ENCODE data around the gene RPAP2. TPM values are rescaled to one million over a fixed set of nuclear protein-coding genes. Genes with fewer than 3 reads are reported as not detected.
"Not testable (repeated sequence)": the region's sequence is repeated elsewhere in the genome, so short reads cannot be mapped to it uniquely, and the experiment has no call there.

RPAP2 gene
- total RNA-seq, 1 experiment from 2014 or later, result 28.1 TPM

- TF ChIP-seq ATF3 (IDR thresholded peaks at IDR 0.05) (no peak), SIN3A (IDR thresholded peaks at IDR 0.05; ENCODE audit: low read depth) (no peak)
Measured at GRCh38 chr1:92277105-92277723, 21.6 kb upstream of the RPAP2 start (continued).

- H3K27me3 ChIP-seq (ENCODE audit: insufficient read depth, low read length); H2AFZ ChIP-seq (ENCODE audit: low read depth, low read length, poor library complexity, severe bottlenecking); DNase-seq (ENCODE audit: low read depth, low spot score); POLR2A ChIA-PET; H3K9me3 ChIP-seq (ENCODE audit: control insufficient read depth in 1 of 2, insufficient read depth in 1 of 2, low read depth in 1 of 2, low read length in 2 of 2); BruUV-seq (replicated peaks); CTCF ChIA-PET; H3K27ac ChIP-seq (ENCODE audit: low read depth, low read length); RAD21 ChIA-PET (ENCODE audit: low non-redundant PET in 1 of 2, low total read pairs in 2 of 2, uncharacterized antibody in 2 of 2, unreplicated experiment in 2 of 2); H3K79me2 ChIP-seq (ENCODE audit: insufficient read depth, low read length); H3K9me2 ChIP-seq (ENCODE audit: insufficient read depth); H3K4me3 ChIP-seq (replicated peaks in 1 of 2; ENCODE audit: low read depth in 1 of 2, low read length in 2 of 2); H4K20me1 ChIP-seq (ENCODE audit: insufficient read depth); H3K4me2 ChIP-seq (ENCODE audit: low read length); H3K4me1 ChIP-seq (ENCODE audit: control insufficient read depth in 1 of 2, insufficient read depth in 2 of 2, low read length in 2 of 2); ATAC-seq; H3K36me3 ChIP-seq (ENCODE audit: control insufficient read depth in 1 of 2, insufficient read depth in 2 of 2, low read length in 2 of 2); H3K9ac ChIP-seq (ENCODE audit: low read length): not testable (repeated sequence)
- intact Hi-C loops (cut with micrococcal nuclease), result loop anchor here (5.0 kb wide), 1 partner anchor 747 kb away; no protein-coding TSS in a partner anchor
Measured at GRCh38 chr1:92279781-92280180, 19.1 kb upstream of the RPAP2 start.

- H3K9me3 ChIP-seq (ENCODE audit: control insufficient read depth in 1 of 2, insufficient read depth in 1 of 2, low read depth in 1 of 2, low read length in 2 of 2); H3K27me3 ChIP-seq (ENCODE audit: insufficient read depth, low read length); H3K79me2 ChIP-seq (ENCODE audit: insufficient read depth, low read length); H2AFZ ChIP-seq (ENCODE audit: low read depth, low read length, poor library complexity, severe bottlenecking); H3K4me1 ChIP-seq (ENCODE audit: control insufficient read depth in 1 of 2, insufficient read depth in 2 of 2, low read length in 2 of 2); H3K4me2 ChIP-seq (ENCODE audit: low read length); RAD21 ChIA-PET (ENCODE audit: low non-redundant PET in 1 of 2, low total read pairs in 2 of 2, uncharacterized antibody in 2 of 2, unreplicated experiment in 2 of 2); H3K9me2 ChIP-seq (ENCODE audit: insufficient read depth); H4K20me1 ChIP-seq (ENCODE audit: insufficient read depth); H3K4me3 ChIP-seq (replicated peaks in 1 of 2; ENCODE audit: low read depth in 1 of 2, low read length in 2 of 2); H3K36me3 ChIP-seq (ENCODE audit: control insufficient read depth in 1 of 2, insufficient read depth in 2 of 2, low read length in 2 of 2); H3K9ac ChIP-seq (ENCODE audit: low read length); DNase-seq (ENCODE audit: low read depth, low spot score); CTCF ChIA-PET; BruUV-seq (replicated peaks); intact Hi-C loops (cut with micrococcal nuclease); ATAC-seq; H3K27ac ChIP-seq (ENCODE audit: low read depth, low read length); POLR2A ChIA-PET: not testable (repeated sequence)
Measured at GRCh38 chr1:92281411-92281810, 17.4 kb upstream of the RPAP2 start.
